Measurements from ENCODE around the gene PRPF8.

Gene PRPF8

DNA sequence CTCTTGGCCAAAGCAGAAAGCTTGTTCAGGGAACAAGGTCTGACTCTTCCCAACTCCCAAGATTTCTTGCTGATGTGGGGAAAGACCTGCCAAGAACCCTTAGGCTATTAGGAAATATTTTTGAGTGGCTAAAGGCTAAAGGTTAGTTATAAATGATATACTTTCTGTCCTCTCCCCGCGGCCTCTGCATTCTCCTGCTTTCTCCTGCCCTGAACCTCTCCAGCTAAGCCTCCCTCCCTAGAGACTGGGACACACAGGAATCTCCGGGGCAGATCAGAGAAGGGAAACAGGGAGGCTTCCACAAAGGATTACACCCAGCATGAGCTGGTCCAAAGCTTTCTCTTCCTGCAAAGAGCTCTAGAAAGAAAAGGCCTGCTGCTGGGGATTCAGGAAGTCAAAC is 58.3 kb downstream of the PRPF8 start:
- DNase-seq (ENCODE audit: low read depth), result no peak

GRCh38 chr17:1625581-1625980 is 59.1 kb downstream of the PRPF8 start:
- no peak for DNase-seq (ENCODE audit: low read depth)

GRCh38 chr17:1625053-1625452 is 59.6 kb downstream of the PRPF8 start:
- no peak for DNase-seq (ENCODE audit: low read depth)

- no peak for DNase-seq (ENCODE audit: low read depth)
These were observed 60.0 kb downstream of the PRPF8 start for GRCh38 chr17:1624650-1625049.

DNA sequence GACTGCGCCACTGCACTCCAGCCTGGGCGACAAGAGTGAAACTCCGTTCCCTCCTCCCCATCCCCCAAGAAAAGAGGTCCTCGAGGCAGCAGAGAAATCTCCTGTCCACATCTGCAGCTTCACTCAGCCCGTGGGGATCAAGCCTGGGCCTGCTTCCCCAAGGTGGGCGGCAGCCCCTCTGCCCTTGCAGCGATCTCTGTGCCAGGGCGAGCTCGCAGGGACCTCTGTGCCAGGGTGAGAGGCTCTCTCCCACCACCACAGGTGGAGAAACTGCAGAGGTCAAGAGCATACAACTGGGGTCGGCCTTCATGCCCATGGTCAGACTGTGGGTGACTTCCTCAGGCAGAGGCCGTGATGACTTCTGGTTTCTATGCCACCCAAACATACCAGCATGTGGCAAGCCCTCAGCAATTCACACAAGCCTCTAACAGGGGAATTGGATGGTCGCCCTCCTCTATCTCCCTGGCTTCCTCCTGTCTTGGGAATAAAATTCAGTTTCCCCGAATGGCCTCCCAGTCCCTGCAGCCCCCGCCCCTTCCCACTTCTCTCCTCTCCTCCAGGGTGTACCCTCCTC is 61.5 kb downstream of the PRPF8 start:
- no peak for DNase-seq (ENCODE audit: low read depth)

- no peak for DNase-seq (ENCODE audit: low read depth)
These were observed 63.3 kb downstream of the PRPF8 start for GRCh38 chr17:1621273-1621954.

- no peak for DNase-seq (ENCODE audit: low read depth)
These were observed 64.2 kb downstream of the PRPF8 start for GRCh38 chr17:1620486-1620885.

GRCh38 chr17:1617620-1618174 is 67.0 kb downstream of the PRPF8 start:
- peak; percentile 53 for DNase-seq (ENCODE audit: low read depth)

DNA sequence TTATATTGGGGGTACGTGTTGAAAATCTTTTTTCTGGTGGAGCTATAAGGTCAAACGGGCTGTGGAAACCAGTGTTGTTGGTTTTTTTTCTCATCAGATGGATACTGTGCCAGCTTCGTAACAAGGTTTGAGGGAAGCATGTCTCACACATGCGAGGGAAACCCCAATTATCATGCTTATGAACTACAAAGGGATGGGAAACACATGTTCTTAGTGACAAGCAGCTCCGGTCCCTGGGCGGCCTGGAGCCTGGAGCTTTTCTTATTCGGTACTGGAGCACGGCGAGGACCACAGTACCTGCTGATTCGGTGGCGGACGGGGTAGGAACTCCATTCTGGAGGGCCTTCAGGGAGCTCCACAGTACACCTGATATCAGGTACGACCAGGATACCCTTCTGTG is 68.6 kb downstream of the PRPF8 start:
- DNase-seq (ENCODE audit: low read depth), result no peak

- DNase-seq (ENCODE audit: low read depth), result no peak
These were observed 72.3 kb downstream of the PRPF8 start for GRCh38 chr17:1612400-1612799.

- no peak for DNase-seq (ENCODE audit: low read depth)
These were observed 73.0 kb downstream of the PRPF8 start for GRCh38 chr17:1611715-1612114.

- DNase-seq (ENCODE audit: low read depth), result no peak
These were observed 76.0 kb downstream of the PRPF8 start for GRCh38 chr17:1608676-1609075.

DNA sequence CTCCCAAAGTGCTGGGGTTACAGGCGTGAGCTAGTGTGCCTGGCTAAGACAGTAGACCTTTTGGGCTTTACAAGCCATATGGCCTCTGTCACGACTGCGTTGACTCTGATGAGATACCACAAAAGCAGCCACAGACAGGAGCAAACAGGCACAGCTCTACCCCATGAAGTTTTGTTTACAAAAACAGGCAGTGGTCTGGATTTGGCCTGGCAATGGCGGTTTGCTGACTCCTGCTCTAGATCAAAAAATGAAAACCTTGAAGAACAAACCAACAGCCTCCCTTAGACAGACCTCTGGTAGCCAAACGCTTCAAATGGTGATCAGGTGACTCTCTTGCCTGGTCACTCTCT is 76.7 kb downstream of the PRPF8 start:
- no peak for DNase-seq (ENCODE audit: low read depth)

- DNase-seq (ENCODE audit: low read depth), result no peak
These were observed 78.2 kb downstream of the PRPF8 start for GRCh38 chr17:1606352-1606985.

DNA sequence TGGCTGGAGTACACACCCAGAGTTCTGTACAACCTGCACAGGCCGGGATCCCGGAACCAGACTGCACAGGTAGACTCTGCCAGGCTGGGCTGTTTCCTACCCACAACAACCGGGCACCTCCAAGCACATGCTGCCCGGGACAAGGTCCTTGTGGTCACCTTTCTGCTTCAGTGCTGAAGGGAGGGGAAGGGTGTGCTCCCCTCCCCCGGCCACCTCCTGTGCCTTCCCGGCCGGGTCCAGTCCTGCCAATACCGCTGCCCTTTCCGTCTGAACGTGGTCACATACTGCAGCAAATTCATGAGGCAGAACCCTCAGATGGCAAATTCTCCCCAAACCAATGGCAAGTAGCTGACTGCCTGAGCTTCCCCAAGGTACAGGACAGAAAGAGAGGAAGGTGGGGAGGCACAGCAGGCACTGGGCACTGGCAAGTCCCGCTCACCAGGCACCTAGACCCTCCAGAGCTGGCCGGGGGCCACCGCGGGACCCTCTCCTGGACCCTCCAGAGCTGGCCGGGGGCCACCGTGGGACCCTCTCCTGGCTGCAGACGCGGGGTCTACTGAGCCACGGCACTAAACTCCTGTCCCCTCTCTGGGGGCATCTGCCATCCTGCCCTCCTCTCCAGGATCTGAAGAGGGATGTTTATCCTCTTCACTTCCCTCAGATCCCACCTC is 78.9 kb downstream of the PRPF8 start:
- DNase-seq (ENCODE audit: low read depth), result no peak

DNA sequence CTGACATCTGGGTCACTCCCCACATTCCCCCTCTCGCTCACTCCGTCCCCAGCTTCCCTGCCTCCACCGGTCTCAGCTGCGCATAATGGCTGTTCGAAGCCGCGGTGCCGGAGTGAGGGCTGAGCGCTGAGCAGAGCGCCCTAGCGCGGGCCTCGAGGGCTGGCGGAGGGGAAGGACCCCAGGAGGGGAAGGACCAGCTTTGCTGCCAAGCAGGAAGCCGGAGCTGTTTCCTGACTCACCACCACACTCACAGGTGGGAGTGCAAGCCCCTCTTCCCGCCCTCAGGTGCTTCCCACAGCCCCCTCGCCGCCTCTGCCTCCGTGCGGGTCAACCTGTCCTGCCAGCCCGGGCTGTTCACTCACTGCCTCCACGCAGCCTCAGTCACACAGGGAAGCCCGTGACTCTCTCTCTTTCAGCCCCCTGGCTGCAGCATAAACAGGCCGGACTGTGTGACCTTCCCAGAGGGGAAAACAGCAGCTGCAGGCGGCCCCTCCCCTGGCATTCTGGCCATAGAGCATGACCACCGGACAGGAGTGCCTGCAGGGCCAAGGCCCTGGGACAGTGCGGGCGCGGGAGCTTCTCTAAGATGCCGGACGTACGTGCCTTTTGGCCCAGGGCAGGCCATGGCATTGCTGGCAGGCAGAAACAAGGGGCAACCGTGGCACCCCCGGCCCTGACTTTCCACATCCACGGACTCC is 79.7 kb downstream of the PRPF8 start:
- DNase-seq (ENCODE audit: low read depth), result no peak

- DNase-seq (ENCODE audit: low read depth), result no peak
These were observed 83.1 kb downstream of the PRPF8 start for GRCh38 chr17:1601571-1601970.
